GM21825 (cell line): Measurements from ENCODE around the gene ABHD2.
A peak's percentile ranks its signal among the peaks of the same experiment; 100 is the strongest.

Experiments used
- ATAC-seq: cut with Tn5 transposase; IDR thresholded peaks from one replicate; pipeline ENCODE4 v1.9.1; 2021; ENCODE audit warnings: mild to moderate bottlenecking, moderate library complexity; ENCODE audit not compliant: unreplicated experiment

The ABHD2 gene

GRCh38 chr15:89161666-89162065, 73.4 kb downstream of the ABHD2 start:
- no peak for ATAC-seq

GRCh38 chr15:89163271-89164055, 75.2 kb downstream of the ABHD2 start:
- ATAC-seq, result no peak

DNA sequence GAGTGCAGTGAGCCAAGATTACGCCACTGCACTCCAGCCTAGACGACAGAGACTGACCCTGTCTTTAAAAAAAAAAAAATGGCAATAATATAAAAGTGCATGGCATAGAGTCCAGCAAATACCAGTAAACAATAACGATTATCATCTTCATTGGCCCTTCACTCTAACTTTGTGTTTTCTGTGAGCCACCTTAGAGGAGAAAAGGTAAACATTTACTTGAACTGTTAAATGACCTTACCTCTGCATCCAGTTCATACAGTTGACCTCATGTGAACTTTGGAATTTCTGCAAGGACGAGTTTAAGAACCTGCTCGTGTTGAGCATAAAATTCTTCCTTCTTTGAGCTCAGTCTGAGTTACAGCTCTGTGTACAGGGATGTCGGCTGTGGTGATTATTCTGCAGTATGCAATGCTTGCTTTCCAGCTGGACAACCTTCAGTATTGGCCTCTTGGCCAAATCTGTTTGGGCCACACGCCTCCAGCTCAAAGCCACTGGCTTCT, 76.5 kb downstream of the ABHD2 start:
- no peak for ATAC-seq

- ATAC-seq, result no peak
Observed at GRCh38 chr15:89165677-89166076, 77.4 kb downstream of the ABHD2 start.

DNA sequence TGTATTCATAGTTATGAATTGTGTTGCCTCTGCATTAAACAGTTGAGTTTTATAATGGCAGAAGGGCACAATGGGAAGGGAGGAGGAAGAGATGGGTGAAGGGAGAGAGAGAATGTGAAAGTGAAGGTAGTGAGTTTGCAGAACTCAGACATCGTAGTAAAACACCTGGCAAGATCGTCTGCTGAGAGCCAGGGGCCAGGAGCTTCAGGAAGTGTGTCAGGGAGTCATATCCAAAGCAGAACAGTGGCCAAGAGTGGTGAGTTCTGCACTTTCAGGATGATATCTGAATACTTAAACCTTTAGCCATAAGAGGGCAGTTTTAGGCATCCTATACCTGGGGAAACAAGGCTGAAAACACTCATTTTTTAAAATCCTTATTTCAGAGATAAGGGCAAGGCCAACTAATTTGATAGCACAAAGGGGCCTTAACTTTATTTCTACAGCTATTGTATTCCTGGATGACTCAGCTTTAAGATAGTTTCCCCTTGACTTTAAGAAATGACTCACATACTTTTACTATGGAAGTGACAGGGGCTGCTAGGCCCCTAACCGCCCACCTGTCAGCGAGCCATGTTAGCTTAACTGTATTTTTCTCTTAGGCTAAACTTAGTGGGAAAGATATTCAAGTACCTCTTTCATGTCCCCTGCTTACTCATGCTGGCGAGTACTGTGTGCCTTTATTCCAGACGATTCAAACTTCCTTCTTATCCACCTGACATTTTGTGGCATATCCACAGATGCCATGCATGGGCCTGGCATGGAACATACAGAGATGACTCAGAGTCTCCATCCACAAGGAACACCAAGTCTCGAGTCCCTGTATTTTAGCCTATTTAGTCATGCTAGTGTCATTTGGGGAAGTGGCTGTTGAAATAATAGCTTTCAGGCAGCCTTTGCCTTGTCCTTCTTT, 79.3 kb downstream of the ABHD2 start:
- ATAC-seq, result peak; percentile 81

DNA sequence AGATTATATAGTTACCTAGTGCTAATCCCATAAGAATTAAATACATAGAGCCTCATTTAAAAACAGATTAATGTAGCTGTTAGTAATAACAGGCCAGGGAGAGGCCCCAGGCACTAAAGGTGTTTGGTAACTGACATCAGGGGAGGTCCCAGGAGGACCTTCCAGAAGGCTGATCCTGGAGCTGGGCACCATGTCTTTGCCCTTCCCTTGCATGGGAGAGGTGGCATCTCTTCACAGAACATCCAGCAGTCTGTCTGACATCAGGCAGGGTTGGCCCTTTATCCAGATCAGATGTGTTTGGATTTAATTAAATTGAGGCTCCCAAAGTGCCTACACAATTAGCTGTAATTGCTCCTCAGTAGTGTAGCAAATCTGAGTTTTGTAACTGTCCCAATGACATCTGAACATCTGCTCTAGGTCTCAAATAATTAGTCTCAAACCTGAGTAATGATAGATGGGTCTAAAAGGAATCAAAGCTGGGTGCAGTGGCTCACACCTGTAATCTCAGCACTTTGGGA, 80.1 kb downstream of the ABHD2 start:
- no peak for ATAC-seq

GRCh38 chr15:89170364-89170763, 82.1 kb downstream of the ABHD2 start:
- no peak for ATAC-seq

GRCh38 chr15:89171136-89172072, 83.1 kb downstream of the ABHD2 start:
- no peak for ATAC-seq

DNA sequence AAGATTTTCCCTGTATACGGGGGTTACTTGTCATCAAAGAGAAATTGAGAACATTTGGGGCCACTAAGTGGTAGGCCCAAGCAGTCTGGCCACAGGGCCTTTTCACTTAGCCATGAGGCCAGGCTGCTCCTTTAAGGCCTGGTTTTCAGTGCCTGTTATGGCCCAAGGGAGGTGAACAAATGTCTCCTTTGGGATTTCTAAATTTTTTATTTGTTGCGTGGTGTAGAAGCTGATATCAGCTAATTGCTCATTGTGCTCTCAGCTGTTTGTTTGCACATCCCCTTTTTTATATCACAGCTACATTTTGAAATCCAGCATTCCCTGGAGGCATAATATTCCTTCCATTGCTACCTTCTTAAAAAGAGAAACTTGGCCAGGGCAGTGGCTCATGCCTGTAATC, 84.7 kb downstream of the ABHD2 start:
- no peak for ATAC-seq

GRCh38 chr15:89174476-89174875, 86.2 kb downstream of the ABHD2 start:
- ATAC-seq, result no peak

- ATAC-seq, result no peak
Observed at GRCh38 chr15:89175617-89176191, 87.4 kb downstream of the ABHD2 start.

GRCh38 chr15:89177116-89177515, 88.9 kb downstream of the ABHD2 start:
- no peak for ATAC-seq

- ATAC-seq, result no peak
Observed at GRCh38 chr15:89177633-89178306, 89.5 kb downstream of the ABHD2 start.

DNA sequence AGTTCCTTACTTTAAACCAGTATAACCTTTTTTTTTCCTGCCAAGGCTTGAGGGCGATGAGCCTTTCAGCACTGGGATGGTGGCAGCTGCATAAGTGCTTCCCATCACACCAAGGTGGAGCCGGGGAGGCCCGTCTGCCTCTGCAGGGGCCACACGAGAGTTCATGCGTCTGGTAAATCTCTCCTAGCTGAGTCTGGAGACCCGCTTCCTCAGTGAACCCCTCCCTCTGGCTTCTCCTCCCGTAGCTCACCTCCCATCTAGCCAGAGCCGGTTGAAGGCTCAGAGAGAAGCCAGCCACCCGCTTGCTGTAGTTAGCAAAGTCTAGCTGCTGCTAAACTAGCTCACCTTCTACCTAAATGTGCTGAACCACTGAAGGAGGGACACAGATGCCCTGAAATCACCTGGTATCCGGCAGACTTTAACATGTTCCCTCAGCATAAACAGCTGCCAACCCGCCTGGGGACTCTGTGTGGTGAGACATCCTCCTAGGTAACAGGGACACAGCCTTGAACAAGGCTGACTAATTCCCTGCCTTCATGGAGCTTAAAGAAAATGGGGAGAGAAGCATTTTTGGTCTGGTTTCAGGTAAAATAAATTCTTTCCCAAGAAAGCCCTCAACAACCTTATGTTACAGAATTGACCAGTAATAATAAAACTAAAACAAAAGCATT, 90.2 kb downstream of the ABHD2 start:
- ATAC-seq, result no peak

DNA sequence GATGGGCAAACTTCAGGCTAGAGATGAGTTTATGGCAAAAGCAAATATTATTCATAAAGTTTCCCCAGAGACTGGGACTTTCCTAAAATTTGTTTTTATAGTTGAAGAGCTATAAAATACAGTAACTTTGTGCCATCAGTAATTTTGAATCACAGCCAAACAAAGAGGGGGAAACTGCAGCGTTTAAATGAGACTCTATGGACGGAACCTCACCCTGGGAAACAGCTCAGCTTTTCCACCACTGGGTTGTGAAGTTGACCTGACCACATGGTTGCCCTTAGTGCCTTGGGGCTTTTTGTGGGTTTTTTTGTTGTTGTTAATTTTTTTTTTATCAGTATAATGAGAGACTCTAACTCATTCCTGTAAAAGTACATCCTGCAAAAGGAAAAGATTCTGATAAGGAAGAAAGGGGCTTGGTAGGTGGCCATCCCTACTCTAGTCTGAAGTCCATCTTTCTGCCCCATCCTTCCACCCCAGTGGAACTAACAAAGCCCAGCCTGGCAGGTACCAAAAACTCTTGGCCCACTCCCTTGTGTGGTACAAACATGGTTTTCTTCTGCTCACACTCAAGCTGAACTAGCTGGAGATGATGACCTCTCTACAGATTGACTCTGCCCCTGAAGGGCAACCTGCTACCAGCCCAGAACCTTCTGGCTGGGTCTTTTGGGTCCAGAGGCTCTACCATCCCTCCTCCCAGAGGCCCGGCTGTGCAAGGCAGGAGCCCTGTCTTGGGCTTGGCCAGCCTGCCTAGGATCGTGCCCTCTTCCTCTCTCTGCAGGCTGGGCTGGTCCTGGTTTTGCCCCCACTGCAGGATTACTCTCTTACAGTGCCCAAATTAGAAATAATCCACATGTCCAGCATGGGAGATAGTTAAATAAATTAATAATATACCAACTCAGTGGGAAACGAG, 92.0 kb downstream of the ABHD2 start:
- ATAC-seq, result no peak

DNA sequence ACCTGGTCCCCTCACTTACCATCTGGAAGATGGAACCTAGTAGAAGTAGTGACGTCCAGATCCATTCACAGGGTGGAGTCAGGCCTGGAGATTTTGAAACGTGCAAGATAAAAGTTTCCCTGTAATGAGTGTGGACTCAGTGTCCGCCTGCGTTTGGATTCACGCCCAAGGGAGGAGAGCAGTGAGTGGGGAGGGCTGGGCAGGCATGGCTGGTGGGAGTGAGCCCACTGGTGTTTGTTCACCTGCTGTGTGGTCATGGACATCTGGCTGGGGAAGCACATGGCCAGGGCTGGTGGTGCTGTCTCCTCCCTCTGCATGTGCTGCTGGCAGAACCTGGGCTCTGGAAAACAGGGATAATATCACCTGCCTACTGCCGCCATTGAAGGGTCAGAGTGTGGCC, 96.1 kb downstream of the ABHD2 start:
- ATAC-seq, result no peak

DNA sequence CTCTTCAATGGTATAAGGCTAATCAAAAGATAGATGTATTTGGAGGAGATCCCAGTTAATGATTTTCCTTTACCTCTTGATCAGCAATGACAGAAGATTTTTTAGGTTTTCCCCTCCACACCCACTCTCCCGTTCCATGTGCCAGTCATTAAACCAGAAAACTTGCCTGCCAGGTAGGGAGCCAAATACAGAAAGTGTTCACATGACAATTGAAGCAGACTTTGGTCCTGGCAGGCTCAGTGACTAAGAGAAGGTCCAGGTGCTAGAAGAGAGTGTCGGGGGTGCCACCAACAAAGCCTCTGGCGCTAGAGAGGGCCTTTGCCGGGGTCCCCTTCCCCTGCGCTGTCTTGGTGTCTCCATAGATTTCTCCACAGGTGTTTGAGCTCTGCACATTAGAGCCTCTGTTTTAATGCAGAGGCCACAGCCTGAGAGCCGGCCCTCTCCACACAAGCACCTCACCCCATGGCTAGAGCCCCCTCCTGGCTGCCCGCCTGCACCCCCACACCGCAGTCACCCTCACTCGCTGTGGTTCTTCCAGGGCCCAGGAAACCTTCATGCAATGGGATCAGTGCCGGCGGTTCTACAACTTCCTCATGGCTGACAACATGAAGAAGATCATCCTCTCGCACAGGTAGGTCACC, 96.8 kb downstream of the ABHD2 start:
- ATAC-seq, result no peak

- ATAC-seq, result no peak
Observed at GRCh38 chr15:89186803-89187202, 98.5 kb downstream of the ABHD2 start.
